Stomach smooth muscle (tissue), 2 donors: Measurements from ENCODE around the gene ACKR2.

Experiments
- H3K27ac ChIP-seq: one replicate; pipeline ENCODE4 v1.7.0; 2013; ENCODE audit warnings: mild to moderate bottlenecking, low read length, inconsistent platforms
- H3K27me3 ChIP-seq, 2 donors: one replicate each; pipeline ENCODE4 v1.7.0; 2013; ENCODE audit warnings: low read length in 2 of 2; ENCODE audit not compliant: insufficient read depth in 2 of 2, control insufficient read depth in 1 of 2
- H3K36me3 ChIP-seq, 2 donors: one replicate each; pipeline ENCODE4 v1.7.0; 2013; ENCODE audit warnings: low read length in 2 of 2; ENCODE audit not compliant: control insufficient read depth in 2 of 2, insufficient read depth in 2 of 2
- H3K4me1 ChIP-seq: one replicate; pipeline ENCODE4 v1.7.0; 2013; ENCODE audit warnings: low read length; ENCODE audit not compliant: control insufficient read depth, insufficient read depth
- H3K4me3 ChIP-seq, 2 donors: one replicate each; pipeline ENCODE4 v1.7.0; 2013; ENCODE audit warnings: low read length in 2 of 2
- H3K9ac ChIP-seq, 2 donors: one replicate each; pipeline ENCODE4 v1.7.0; 2013; ENCODE audit warnings: low read length in 2 of 2, mild to moderate bottlenecking in 1 of 2
- H3K9me3 ChIP-seq, 2 donors: one replicate each; pipeline ENCODE4 v1.7.0; 2013; ENCODE audit warnings: low read length in 2 of 2; ENCODE audit not compliant: control insufficient read depth in 2 of 2
- donor health status: healthy.
- donor health status: Pancreatic carcinoma.

The ACKR2 gene

DNA sequence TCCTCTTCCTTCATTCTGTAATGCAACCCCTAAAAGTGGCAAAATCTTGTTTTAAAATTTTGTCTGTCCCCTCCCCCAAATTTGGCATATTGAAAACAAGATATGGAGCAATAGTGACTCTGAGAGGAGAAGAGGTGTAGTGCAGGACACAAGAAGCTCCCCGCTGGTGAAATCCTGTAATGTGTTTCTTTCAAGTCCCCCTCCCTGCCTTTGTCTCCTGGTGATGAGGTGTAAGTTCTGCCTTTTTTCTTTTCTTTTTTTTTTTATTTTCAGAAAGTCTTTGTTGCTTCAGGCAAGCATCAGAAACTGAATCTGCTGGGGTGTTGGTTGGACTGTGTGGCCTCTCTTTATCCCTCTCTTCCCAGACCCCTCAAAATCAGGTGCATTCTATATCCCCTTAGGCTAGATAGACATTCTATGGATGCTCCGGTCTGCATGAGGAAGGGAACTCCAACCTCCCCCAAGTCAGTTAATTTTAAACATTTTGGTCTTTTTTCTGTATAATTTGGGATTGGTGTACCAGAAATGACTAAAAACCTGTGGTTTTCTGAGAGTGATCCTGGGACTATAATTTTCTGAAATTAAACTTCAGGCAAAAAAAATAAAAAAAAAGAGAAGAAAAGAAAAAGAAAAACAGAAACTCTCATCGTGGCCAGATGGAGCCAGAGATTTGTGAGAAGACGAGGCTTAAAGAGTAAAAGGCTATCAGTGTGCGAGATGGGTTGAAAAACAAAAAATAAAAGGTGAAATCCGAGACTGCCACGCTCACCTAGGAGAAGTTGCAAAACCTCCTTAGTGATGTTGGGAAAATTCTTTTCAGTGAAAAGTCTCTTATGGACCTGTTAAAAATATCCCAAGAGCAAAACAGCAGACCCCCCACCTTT lies 21.4 kb downstream of the ACKR2 start:
- no peak overlapping the region for H3K27ac ChIP-seq
- no peaks in the 10 kb centered on the region for H3K9me3 ChIP-seq
- H3K27me3 ChIP-seq = no peaks in the 10 kb centered on the region
- no peaks in the 10 kb centered on the region for H3K36me3 ChIP-seq
- no peak overlapping the region for H3K4me3 ChIP-seq
- H3K4me1 ChIP-seq = peaks cover 9% of the 10 kb centered on the region
- H3K9ac ChIP-seq = no peak overlapping the region

DNA sequence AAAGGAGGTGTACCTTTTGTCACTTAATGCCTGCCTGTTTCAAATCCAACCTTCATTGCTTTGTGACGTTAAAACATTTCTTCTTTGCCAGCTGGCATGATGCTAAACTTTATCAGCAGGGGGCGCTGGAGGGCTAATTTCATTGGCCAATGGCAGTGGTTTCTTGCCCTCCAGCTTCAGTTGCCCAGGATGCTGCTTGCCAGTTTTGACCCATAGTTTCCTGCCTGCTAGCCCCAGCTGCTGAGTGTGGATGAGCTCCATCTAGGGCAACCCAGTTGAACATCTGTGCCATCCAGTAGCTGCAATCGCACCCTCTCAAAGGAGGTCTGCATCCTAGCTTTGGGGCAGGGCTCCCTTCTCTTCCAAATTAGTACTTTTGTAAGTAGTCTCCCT lies 22.1 kb downstream of the ACKR2 start:
- Histone ChIP-seq H3K27ac (no peak overlapping the region), H3K4me3 (no peak overlapping the region), H3K9ac (no peak overlapping the region), H3K27me3 (no peaks in the 10 kb centered on the region), H3K4me1 (peaks cover 9% of the 10 kb centered on the region), H3K36me3 (no peaks in the 10 kb centered on the region), H3K9me3 (no peaks in the 10 kb centered on the region)

DNA sequence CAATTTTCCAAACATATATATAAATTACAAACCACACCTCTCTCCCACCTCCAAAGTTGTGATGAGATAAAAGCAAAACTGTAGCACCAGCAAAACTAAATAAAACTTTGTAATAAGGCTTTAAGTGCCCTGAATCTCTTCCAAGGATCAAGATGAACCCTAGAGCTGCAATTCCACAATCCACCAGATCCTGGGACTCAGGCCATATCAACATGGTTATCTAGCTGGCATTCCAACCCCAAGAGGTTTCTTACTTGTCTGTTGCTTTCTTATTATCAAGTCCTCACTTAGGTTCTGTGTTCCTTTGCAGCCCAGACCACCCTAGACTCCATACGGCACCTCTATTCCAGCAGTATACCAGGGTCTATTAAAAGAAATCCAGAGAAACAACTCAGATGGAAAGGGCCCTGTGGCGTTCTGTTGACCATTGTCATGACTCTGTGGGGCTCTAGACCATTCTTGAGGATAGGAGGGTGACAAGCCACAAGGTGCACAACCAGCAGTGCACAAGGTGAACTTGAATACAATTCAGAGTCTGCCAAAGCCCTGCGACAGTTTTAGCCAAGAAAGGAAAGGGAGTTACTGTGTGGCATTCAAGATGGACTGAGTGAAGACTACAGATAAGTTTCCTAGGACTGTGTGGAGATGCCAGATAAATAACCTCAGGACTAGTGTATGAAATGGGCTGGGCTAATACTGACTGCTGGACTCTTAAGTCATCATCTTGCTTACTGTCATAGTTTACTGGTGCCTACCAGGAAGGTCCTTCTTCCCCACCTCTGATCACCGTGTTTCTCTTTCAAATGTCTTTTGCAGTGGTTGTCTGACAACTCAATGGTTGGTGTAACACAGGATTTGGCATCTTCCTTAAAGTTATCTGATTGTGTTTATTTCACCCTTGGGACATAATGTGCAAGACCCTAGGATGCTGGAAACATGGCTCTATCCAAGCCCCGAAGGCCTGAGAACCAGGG lies 27.2 kb downstream of the ACKR2 start:
- no peak overlapping the region for H3K27ac ChIP-seq
- H3K4me3 ChIP-seq = no peak overlapping the region
- no peak overlapping the region for H3K9ac ChIP-seq
- H3K4me1 ChIP-seq = peaks cover 1% of the 10 kb centered on the region
- no peaks in the 10 kb centered on the region for H3K27me3 ChIP-seq
- H3K36me3 ChIP-seq = no peaks in the 10 kb centered on the region
- no peaks in the 10 kb centered on the region for H3K9me3 ChIP-seq

DNA sequence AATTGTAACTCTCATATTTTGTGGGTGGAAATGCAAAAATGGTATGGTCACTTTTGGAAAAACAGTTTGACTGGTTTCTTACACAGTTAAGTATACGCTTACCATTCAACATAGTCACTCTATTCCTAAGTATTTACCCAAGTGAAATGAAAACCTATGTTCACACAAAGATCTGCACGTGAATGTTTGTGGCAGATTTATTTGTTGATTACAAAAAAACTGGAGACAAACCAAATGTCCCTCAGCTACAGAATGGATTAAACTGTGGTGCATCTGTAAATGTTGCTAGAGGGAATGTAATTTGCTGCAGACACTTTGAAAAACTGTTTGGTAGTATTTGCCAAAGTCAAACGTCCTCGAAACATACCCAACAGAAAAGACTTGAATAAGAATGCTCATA lies 29.3 kb downstream of the ACKR2 start:
- Histone ChIP-seq H3K9ac (no peak overlapping the region), H3K9me3 (no peaks in the 10 kb centered on the region), H3K4me1 (peaks cover 9% of the 10 kb centered on the region), H3K27me3 (no peaks in the 10 kb centered on the region), H3K27ac (no peak overlapping the region), H3K4me3 (no peak overlapping the region), H3K36me3 (no peaks in the 10 kb centered on the region)

DNA sequence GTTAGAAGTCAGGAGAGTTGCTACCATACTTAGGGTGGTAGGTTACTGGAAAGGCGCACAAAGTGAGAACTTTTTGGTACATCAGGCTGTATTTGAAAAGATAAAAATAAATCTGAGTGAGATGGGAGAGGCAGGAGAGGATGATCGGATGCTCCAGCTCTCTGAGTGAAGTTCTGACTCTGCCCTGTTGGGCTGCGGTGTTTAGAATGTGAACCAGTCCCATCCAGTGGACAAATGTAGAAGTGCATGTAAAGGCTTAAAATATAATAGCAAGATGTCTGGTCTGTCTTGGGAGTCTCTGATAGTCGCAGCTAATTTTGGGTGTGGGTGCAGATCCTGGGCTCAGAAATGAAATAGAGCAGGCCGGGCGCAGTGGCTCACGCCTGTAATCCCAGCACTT lies 30.4 kb downstream of the ACKR2 start:
- Histone ChIP-seq H3K36me3 (no peaks in the 10 kb centered on the region), H3K27ac (no peak overlapping the region), H3K4me3 (peak overlapping the region; percentile 17 to 55), H3K4me1 (peaks cover 17% of the 10 kb centered on the region), H3K9me3 (no peaks in the 10 kb centered on the region), H3K9ac (no peak overlapping the region), H3K27me3 (no peaks in the 10 kb centered on the region)

DNA sequence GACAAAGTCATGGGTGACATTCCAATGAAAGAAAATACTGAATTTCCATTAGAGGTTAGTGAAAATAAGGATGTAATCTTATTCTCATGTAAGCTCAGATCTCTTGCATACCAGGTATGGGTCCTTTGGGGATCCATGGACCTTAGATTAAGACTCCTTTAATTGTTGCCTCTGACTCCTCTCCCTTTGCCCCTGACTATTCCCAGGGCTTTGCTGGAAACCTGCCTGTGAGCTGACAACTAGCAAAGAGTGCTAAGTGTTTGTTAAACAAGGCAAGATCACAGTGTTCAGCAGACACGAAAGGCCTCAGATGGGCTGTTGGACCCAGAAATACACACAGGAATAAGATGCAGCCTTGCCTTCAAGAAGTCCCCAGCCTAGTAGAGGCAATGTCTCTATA lies 32.1 kb downstream of the ACKR2 start:
- Histone ChIP-seq H3K36me3 (no peaks in the 10 kb centered on the region), H3K9me3 (no peaks in the 10 kb centered on the region), H3K27me3 (no peaks in the 10 kb centered on the region), H3K4me3 (no peak overlapping the region), H3K9ac (no peak overlapping the region), H3K4me1 (peaks cover 29% of the 10 kb centered on the region), H3K27ac (no peak overlapping the region)

DNA sequence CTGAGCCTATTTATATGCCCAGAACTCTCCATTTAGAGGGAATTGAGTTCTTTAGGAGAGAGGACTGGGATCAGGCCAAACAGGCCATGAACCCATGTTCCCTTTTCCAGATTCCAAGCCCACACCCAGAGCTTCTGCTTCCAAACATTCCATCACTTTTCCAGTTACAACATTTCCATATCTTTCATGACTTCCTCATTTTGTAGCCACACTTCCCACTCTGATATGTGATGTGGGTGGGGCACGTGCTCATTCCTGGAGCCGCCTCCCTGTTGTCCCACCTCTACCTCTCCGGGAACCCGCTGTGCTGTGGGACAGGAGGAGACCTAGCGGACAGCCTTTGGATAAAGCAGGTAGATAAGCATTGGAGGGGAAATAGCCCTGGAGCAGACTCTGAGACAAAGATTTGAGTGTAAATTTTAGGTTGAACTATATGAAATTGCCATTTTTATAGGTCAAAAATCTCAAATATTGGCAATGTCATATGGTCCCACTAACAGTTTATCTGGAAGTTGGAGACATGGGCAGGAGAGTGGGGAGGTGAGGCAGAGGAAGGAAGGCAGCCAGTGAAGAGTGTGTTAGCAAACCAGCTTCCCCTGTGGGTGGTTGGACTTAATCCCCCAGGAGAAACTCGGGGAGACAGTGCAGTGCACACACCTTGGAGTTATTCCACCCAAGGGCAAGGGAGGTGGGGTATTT lies 34.6 kb downstream of the ACKR2 start:
- Histone ChIP-seq H3K9me3 (no peaks in the 10 kb centered on the region), H3K27ac (peak overlapping the region; percentile 49), H3K36me3 (no peaks in the 10 kb centered on the region), H3K9ac (no peak overlapping the region), H3K4me3 (peak overlapping the region in 1 of 2 donors; percentile 15), H3K27me3 (no peaks in the 10 kb centered on the region), H3K4me1 (peaks cover 42% of the 10 kb centered on the region)

DNA sequence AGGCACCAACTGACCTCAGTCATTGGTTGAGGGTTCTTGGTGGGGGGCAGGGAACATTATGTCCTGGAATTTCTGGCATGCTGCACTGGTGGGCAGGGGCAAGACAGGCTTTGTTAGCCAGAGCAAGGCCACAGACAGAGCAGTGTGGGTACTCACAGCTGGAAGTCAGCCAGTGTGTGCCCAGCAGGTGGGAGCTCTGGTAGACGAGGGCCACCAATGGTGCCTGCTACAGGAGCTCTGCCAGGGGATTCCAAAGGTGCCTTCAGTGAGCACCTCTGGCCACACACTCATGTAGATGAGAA lies 35.1 kb downstream of the ACKR2 start:
- Histone ChIP-seq H3K4me3 (peak overlapping the region in 1 of 2 donors; percentile 15), H3K36me3 (no peaks in the 10 kb centered on the region), H3K9ac (no peak overlapping the region), H3K27ac (peak overlapping the region; percentile 49), H3K27me3 (no peaks in the 10 kb centered on the region), H3K4me1 (peaks cover 42% of the 10 kb centered on the region), H3K9me3 (no peaks in the 10 kb centered on the region)

DNA sequence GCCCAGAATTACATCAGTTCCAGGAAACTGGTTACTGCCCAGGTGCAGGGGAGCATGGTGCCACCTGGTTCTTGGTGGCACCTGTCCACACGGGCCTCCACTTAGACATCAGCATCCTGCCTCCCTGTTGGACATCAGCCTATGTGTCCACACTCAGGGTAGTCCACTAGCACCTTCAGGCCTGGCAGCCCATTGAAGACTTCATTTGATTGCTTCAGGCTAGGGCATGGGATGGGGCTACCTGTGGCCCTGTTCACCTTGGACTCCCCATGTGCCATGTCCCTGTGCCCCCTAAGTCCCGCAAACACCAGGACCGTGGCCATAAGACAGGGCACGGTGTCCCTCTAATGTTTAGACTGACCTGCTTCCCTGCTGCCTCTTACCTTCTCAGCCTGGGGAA lies 35.6 kb downstream of the ACKR2 start:
- Histone ChIP-seq H3K27me3 (no peaks in the 10 kb centered on the region), H3K27ac (peak overlapping the region; percentile 49), H3K36me3 (no peaks in the 10 kb centered on the region), H3K4me3 (peak overlapping the region in 1 of 2 donors; percentile 15), H3K9ac (no peak overlapping the region), H3K9me3 (no peaks in the 10 kb centered on the region), H3K4me1 (peaks cover 42% of the 10 kb centered on the region)

DNA sequence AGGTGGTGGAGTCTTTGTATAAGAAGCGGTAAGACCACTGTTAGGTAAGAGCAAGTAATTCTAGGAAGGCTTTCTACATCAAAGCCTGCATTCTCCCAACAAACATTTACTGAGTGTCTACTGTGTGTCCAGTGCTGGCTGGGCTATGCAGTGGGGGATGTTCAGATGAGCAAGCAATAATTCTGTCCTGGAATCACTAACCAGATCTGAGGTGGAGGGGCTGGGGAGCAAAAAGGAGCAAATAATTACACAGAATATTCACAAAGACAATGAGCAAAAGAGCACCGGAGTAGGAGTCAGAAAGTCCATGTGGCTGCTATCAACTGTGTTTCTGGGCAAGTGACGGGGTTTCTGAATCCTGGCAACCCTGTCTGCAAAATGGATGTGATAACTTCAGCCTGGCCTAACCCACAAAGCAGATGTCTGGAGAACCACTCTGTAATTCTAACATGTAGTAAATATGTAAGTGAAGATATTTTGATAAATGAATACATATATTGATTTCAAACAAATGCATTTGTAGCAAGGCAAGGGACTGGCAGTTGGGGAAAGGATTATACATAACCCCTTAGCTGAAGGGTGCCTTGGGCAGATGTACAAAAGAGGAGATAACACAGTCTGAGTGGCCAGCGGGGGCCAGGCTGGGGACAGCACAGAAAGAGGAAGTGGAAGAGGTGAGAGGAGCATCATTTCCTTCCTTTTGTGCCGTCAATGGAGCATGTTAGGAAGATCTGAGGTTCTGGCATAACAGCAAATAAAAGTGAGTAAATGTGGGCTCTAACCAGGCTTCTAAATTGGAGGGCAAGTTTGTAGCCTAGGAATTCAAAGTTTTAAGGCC lies 37.7 kb downstream of the ACKR2 start:
- peaks cover 36% of the 10 kb centered on the region for H3K4me1 ChIP-seq
- peak overlapping the region in 1 of 2 donors; percentile 22 for H3K4me3 ChIP-seq
- peak overlapping the region in 1 of 2 donors; percentile 4 for H3K9ac ChIP-seq

More for the DNA sequence above, 37.7 kb downstream of the ACKR2 start:
- H3K9me3 ChIP-seq = no peaks in the 10 kb centered on the region
- H3K27me3 ChIP-seq = no peaks in the 10 kb centered on the region
- no peaks in the 10 kb centered on the region for H3K36me3 ChIP-seq
- peak overlapping the region; percentile 37 for H3K27ac ChIP-seq
